GM12878 (cell line): ENCODE results near the gene WDFY1. TPM values are rescaled to one million over a fixed set of nuclear protein-coding genes. Genes with fewer than 3 reads are reported as not detected.
A peak's percentile ranks its signal among the peaks of the same experiment; 100 is the strongest.

Experiments used
- BHLHE40 ChIP-seq, 2 experiments: fragments of 450-650 bp in 1 of 2; IDR thresholded peaks; 2 replicates each; pipeline ENCODE4 v1.6.1; 2011 to 2017; ENCODE audit warnings: low read depth in 2 of 2, borderline replicate concordance in 1 of 2, improper control_type of control experiment in 1 of 2, low read length in 1 of 2, mild to moderate bottlenecking in 1 of 2
- CEBPZ ChIP-seq: fragments of 150-350 bp; IDR thresholded peaks from 2 replicates; pipeline ENCODE4 v1.6.1; 2016; ENCODE audit warnings: low read depth, low read length
- MTA2 ChIP-seq: fragments of 450-650 bp; IDR thresholded peaks from 2 replicates; pipeline ENCODE4 v1.6.1; 2016; ENCODE audit warnings: low read depth, mild to moderate bottlenecking, moderate library complexity
- SMAD1 ChIP-seq: fragments of 450-650 bp; IDR thresholded peaks from 2 replicates; pipeline ENCODE4 v1.6.1; 2018; ENCODE audit warnings: mild to moderate bottlenecking, low read depth; ENCODE audit not compliant: partially characterized antibody
- TCF12 ChIP-seq: IDR thresholded peaks from 2 replicates; pipeline ENCODE4 v1.6.1; 2011; ENCODE audit warnings: low read depth, mild to moderate bottlenecking, low read length
- TCF3 ChIP-seq: IDR thresholded peaks from 2 replicates; pipeline ENCODE4 v1.6.1; 2012; ENCODE audit warnings: low read depth, mild to moderate bottlenecking, low read length, borderline replicate concordance; ENCODE audit not compliant: insufficient read depth
- ZBTB40 ChIP-seq: fragments of 450-650 bp; IDR thresholded peaks from 2 replicates; pipeline ENCODE4 v1.6.1; 2016; ENCODE audit warnings: mild to moderate bottlenecking, moderate library complexity, borderline replicate concordance
- ZNF274 ChIP-seq: IDR thresholded peaks from one replicate; pipeline ENCODE4 v1.8.0; 2011; ENCODE audit not compliant: insufficient read length, insufficient read depth
- ZSCAN29 ChIP-seq: fragments of 450-650 bp; IDR thresholded peaks from 2 replicates; pipeline ENCODE4 v1.6.1; 2017; ENCODE audit warnings: mild to moderate bottlenecking, moderate library complexity
- polyA plus RNA-seq, 11 experiments: library from polyadenylated mRNA; depleted of rRNA in 4 of 11; unstranded in 6 of 11; stranded (reverse) in 5 of 11; fragments of >200 nt; fragmentation: Nextera tagmentation in 4 of 11; fragmentation: Illumina TruSeq in 1 of 11; extraction: Ambion mirVana in 4 of 11; extraction: Trizol in 1 of 11; gene quantifications; 1 replicate in 1 of 11; 2 replicates in 10 of 11; pipeline versions ENCODE4 v1.2.1 to v1.2.3, GENCODE V29; 2011 to 2016; ENCODE audit warnings: inconsistent platforms in 2 of 11, missing spikeins in 2 of 11, low read depth in 1 of 11
- total RNA-seq, 4 experiments: library from RNA; depleted of rRNA in 3 of 4; stranded (reverse); fragments of >200 nt in 3 of 4; fragmentation: Illumina TruSeq in 1 of 4; extraction: Trizol in 1 of 4; gene quantifications; 2 replicates each; pipeline versions ENCODE4 v1.2.1 to v1.2.3, GENCODE V29; 2013 to 2021

The WDFY1 gene
- total and polyA plus RNA-seq, 10 of the 15 experiments (the other 5 are each of a cell fraction or from before 2014, with no cell fraction given): 2.9 to 28.1 (median 13.1) TPM

GRCh38 chr2:223944703-223945531 lies at the start of gene WDFY1 (continued):
- TF ChIP-seq ZSCAN29 (peak; percentile 75; the same call in 1 of the 2 replicates), ZNF274 (no peak), CEBPZ (no peak), TCF12 (peak; percentile 58; the same call in 1 of the 2 replicates), MTA2 (no peak), TCF3 (peak; percentile 37; the same call in 1 of the 2 replicates), BHLHE40 (IDR thresholded peaks at IDR 0.05; ENCODE audit: borderline replicate concordance in 1 of 2, low read depth in 2 of 2, low read length in 1 of 2) (peak; percentile 47 to 87; a peak in 3 of 4 replicates), SMAD1 (no peak), ZBTB40 (peak; percentile 85)
